ENCODE data around the gene BSX.

BSX gene

GRCh38 chr11:122954455-122954854, 27.2 kb downstream of the BSX start:
- no peak for DNase-seq (ENCODE audit: low read depth in 2 of 2)

- no peak for DNase-seq (ENCODE audit: low read depth in 2 of 2)
These were observed 30.4 kb downstream of the BSX start for GRCh38 chr11:122951211-122951610.

GRCh38 chr11:122938557-122938956, 43.1 kb downstream of the BSX start:
- no peak for DNase-seq (ENCODE audit: low read depth in 2 of 2)

- DNase-seq (ENCODE audit: low read depth in 2 of 2), result no peak
These were observed 43.7 kb downstream of the BSX start for GRCh38 chr11:122937983-122938382.

- no peak for DNase-seq (ENCODE audit: low read depth in 2 of 2)
These were observed 48.2 kb downstream of the BSX start for GRCh38 chr11:122933416-122933815.

GRCh38 chr11:122931510-122931909, 50.1 kb downstream of the BSX start:
- DNase-seq (ENCODE audit: low read depth in 2 of 2), result no peak
